ENCODE measurements around the gene SET. TPM values are rescaled to one million over a fixed set of nuclear protein-coding genes. Genes with fewer than 3 reads are reported as not detected.

Gene SET
- 789 and 951 TPM in 2 replicates for total RNA-seq (2014; rRNA removed; shearing (Covaris generic))

DNA sequence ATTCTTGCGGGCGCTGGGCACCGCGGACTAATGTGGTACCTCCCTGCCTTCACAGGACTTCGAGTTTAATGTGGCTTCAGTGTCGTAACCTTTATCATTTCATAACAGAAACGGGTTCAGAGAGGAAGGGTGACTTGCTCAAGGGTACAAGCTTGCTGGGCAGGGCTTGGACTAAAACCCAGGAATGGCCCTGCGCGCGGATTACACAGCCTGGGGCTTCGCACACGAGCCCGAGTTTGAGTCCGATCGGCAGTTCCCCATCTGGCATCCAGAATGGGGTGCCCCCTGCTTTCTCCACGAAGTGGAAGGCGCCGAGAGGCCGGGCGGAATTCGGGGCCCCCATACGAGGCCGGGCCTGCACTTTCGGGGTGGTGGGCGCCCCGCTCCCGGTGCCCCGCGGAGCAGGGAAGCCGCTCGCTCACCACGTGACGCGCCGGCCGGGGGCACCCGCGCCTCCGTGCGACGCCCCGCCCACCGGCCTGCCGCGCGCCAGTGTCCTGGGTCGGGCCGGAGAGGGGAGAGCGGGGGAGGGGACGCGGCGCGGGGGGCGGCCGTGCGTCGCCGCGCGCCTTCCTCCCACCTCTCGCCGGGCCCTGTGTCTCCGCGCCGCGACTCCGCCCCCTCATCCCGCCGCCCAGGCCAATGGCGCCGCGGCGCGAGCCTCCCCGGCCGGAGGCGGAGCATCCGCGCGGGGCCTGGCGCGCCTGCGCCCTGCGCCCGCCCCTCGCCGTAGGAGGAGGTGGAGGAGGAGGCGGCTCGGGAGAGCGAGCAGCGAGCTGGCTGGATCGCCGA lies at the start of gene SET:
SET (plus strand) TSS at position 722 of the 792 bp plus-strand sequence. CDS start 361 bp downstream, outside the sequence.

GRCh38 chr9:128656416-128657343 lies 32.3 kb upstream of the SET start, which contains the start of gene DYNC2I2:
Gene DYNC2I2, minus strand, starts transcription at chr9:128656847. Its CDS starts 121 bp downstream, at chr9:128656726.

DNA sequence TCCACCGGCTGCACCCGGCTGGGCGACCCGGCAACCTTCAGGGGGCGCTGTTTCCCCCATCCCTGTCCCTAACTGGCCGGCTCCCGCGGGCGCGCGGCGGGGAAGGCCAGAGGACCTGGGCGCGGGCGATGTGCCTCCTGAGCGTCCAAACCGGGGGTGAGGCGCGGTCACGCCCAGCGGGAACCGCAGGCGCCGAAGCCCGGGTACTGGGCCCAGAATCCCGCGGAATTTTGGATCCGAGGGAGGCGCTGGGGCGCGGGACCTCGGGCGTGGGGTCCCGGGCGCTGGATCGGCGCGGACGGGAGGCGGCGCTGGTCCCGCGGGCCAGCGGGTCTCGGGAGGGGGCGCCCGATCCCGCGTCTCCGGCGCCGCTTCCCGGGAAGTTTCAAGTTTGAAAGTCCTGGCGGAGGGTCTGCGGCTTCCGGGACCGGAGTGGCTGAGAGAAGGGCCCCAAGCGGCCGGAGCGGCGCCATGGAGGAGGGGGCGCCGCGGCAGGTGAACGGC lies 13.5 kb downstream of the SET start, which contains the start of gene PKN3:
PKN3 (plus strand) TSS at position 59 of the 504 bp plus-strand sequence; CDS start at position 472, 413 bp downstream.

DNA sequence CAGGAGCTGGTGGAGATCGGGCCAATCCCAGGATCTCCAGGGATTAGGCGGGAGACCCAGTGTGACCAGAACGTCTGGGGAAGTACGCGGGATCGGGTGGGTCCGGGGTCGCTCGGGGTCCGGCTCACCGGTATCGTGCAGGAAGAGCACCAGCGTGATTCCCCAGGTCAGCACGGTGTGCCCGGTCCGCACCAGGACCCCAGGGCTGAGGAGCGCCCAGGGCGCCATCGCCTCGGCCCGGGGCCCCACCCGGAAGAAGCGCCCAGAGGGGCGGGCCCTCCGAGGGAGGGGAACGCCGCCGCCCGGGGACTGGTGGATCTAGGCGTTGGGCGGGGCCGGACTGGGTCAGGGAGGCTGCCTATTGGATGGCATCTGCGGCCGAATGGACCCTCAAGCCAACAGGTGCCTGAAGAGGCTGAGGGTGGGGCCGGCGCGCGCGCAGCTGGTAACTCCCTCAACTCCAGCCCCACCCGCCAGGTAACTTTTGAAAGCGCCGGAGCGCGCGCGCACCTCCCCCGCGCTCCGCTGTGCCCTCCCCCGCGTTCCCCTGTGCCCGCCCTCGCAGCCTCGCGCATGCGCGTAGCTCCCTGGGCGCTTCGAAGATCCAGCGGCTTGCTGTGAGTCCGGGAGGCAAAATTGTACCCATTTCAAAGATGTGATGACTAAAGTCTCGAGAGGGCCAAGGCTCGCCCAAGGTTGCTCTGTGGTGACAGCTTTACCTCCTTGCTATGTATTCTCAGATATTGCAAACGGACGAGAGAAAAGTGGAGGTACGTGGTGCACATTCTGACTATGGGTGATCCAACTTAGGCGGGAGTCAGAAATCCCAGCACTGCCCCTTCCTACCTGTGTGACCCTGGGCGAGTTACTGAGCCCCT lies 35.1 kb downstream of the SET start, which contains the start of gene ZDHHC12:
ZDHHC12 (minus strand) TSS at position 262 of the 878 bp plus-strand sequence; CDS start at position 228, 34 bp downstream.

Small RNAs within 50 kb of the gene (small RNA-seq; reads per million reads assigned to genes)
- gene RF00017 (not detected), gene RN7SL560P (not detected)

Other genes with a start within 250 kb of the SET start
- 68.3 and 78.2 TPM in 2 replicates for gene ODF2, start 233.2 kb upstream of the SET start, total RNA-seq (2014; rRNA removed; shearing (Covaris generic))
- gene GLE1, start 184.5 kb upstream of the SET start, total RNA-seq (2014; rRNA removed; shearing (Covaris generic)): 52.9 and 54.4 TPM in 2 replicates
- gene SPTAN1, start 136.6 kb upstream of the SET start, total RNA-seq (2014; rRNA removed; shearing (Covaris generic)): 207 and 225 TPM in 2 replicates
- 179 and 221 TPM in 2 replicates for gene DYNC2I2, start 32.4 kb upstream of the SET start, total RNA-seq (2014; rRNA removed; shearing (Covaris generic))
- 12.7 and 14.0 TPM in 2 replicates for gene PKN3, start 13.3 kb downstream of the SET start, total RNA-seq (2014; rRNA removed; shearing (Covaris generic))
- gene ZDHHC12, start 34.9 kb downstream of the SET start, total RNA-seq (2014; rRNA removed; shearing (Covaris generic)): 54.5 and 62.5 TPM in 2 replicates
- gene ZER1, start 82.7 kb downstream of the SET start, total RNA-seq (2014; rRNA removed; shearing (Covaris generic)): 16.3 and 20.9 TPM in 2 replicates
- gene TBC1D13, start 98.0 kb downstream of the SET start, total RNA-seq (2014; rRNA removed; shearing (Covaris generic)): 11.1 and 12.6 TPM in 2 replicates
- gene ENDOG, start 129.3 kb downstream of the SET start, total RNA-seq (2014; rRNA removed; shearing (Covaris generic)): 28.2 and 29.4 TPM in 2 replicates
- 35.0 and 54.4 TPM in 2 replicates for gene SPOUT1, start 140.6 kb downstream of the SET start, total RNA-seq (2014; rRNA removed; shearing (Covaris generic))
- gene KYAT1, start 192.7 kb downstream of the SET start, total RNA-seq (2014; rRNA removed; shearing (Covaris generic)): 11.1 and 13.8 TPM in 2 replicates
- gene LRRC8A, start 192.9 kb downstream of the SET start, total RNA-seq (2014; rRNA removed; shearing (Covaris generic)): 38.5 and 42.1 TPM in 2 replicates
- not detected in 2 replicates for gene PHYHD1, start 231.8 kb downstream of the SET start, total RNA-seq (2014; rRNA removed; shearing (Covaris generic))

Measured in A375 (cell line).